ENCODE results near the gene OR4D11.
"Not testable (repeated sequence)": the region's sequence is repeated elsewhere in the genome, so short reads cannot be mapped to it uniquely, and the experiment has no call there.

OR4D11 gene

DNA sequence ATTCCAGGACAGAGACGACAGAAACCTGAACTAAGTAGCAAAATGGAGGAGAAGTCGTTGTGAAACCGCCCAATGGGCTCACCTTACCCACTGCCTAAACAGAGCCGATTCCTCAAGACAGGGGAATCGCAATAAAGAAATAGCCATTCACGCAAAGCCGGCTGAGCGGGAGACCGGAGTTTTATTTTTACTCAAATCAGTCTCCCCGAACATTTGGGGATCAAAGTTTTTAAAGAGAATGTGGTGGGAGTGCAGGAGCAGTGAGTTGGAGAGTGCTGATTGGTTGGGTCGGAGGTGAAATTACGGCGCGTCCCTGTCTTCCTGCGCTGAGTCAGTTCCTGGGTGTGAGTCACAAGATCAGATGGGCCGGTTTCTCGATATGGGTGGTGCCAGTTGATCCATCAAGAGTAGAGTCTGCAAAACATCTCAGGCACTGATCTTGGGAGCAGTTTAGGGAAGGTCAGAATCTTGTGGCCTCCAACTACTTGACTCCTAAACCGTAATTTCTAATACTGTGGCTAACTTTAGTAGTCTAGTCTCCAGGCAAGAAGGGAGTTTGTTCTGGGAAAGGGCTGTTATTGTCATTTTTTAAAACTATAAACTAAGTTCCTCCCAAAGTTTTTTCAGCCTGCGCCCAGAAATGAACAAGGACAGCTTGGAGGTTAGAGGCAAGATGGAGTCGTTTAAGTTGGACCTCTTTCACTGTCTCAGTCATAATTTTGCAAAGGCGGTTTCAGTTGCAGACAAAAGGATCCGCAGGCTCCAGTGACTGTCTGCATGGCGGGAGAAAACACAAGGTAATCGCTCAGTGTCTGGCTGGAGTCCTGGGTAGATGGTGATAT, 42.0 kb downstream of the OR4D11 start:
- Histone ChIP-seq H3K79me1 (replicated peaks; ENCODE audit: low read length, poor library complexity, severe bottlenecking) (no peaks in the 10 kb centered on the region), H4K8ac (ENCODE audit: low read length) (peak overlapping the region; percentile 77), H2BK120ac (ENCODE audit: low read depth, low read length) (peak overlapping the region; percentile 49), H3K4ac (ENCODE audit: low read depth in 1 of 2, low read length in 2 of 2) (peak overlapping the region in 1 of 2 experiments; percentile 35), H3K4me2 (ENCODE audit: low read length, poor library complexity, severe bottlenecking) (no peak overlapping the region), H3K36me3 (ENCODE audit: control insufficient read depth in 1 of 2, insufficient read depth in 2 of 2, low read depth in 1 of 2, low read length in 2 of 2) (no peaks in the 10 kb centered on the region), H3K18ac (ENCODE audit: low read depth in 1 of 2, low read length in 2 of 2) (peak overlapping the region; percentile 43 to 71), H2BK5ac (ENCODE audit: low read depth, low read length, poor library complexity, severe bottlenecking) (no peak overlapping the region), H2AK5ac (ENCODE audit: low read length, severe bottlenecking) (no peak overlapping the region), H3K4me1 (ENCODE audit: control insufficient read depth, insufficient read depth, low read depth, low read length) (peaks cover 4% of the 10 kb centered on the region), H3K27ac (ENCODE audit: low read length, poor library complexity, severe bottlenecking) (peak overlapping the region; percentile 38), H3K27me3 (ENCODE audit: control insufficient read depth in 1 of 2, insufficient read depth in 1 of 2, low read length in 2 of 2) (no peaks in the 10 kb centered on the region), H3K9ac (ENCODE audit: low read length) (no peak overlapping the region), H3K9me3 (ENCODE audit: control insufficient read depth, low read length) (no peaks in the 10 kb centered on the region), H2AFZ (ENCODE audit: low read depth, low read length) (no peak overlapping the region), H2BK15ac (ENCODE audit: low read depth, poor library complexity, severe bottlenecking) (no peak overlapping the region), H2BK12ac (ENCODE audit: low read length in 2 of 2) (no peak overlapping the region), H3K14ac (ENCODE audit: low read length in 2 of 2) (no peak overlapping the region), H3K4me3 (ENCODE audit: insufficient read depth in 1 of 2, low read depth in 1 of 2, low read length in 2 of 2) (no peak overlapping the region), H4K91ac (ENCODE audit: low read length) (peak overlapping the region; percentile 83), H3K23ac (ENCODE audit: low read length in 2 of 2) (no peak overlapping the region)
- WGBS, result 74% methylated on average over 24 of the region's 24 CpGs
- peak; percentile 70 for DNase-seq

DNA sequence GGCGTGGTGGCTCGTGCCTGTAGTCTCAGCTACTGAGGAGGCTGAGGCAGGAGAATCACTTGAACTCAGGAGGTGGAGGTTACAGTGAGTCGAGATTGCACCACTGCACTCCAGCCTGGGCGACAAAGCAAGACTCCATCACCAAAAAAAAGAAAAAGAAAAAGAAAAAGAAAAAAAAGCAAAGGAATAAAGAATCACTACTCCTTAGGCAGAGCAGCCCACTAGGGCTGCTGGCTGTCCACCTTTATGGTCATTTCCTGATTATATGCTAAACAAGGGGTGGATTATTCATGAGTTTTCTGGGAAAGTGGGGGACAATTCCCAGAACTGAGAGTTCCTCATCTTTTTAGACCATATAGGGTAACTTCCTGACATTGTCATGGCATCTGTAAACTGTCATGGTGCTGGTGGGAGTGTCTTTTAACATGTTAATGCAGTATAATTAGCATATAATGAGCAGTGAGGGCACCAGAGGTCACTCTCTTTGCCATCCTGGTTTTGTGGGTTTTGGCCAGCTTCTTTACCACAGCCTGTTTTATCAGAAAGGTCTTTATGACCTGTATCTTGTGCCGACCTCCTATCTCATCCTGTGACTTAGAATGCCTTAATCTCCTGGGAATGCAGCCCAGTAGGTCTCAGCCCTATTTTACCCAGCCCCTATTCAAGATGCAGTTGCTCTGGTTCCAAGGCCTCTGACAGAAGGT, 44.4 kb downstream of the OR4D11 start:
- not testable (repeated sequence) for H3K4me3 ChIP-seq (ENCODE audit: insufficient read depth in 1 of 2, low read depth in 1 of 2, low read length in 2 of 2); H4K91ac ChIP-seq (ENCODE audit: low read length); H3K79me1 ChIP-seq (replicated peaks; ENCODE audit: low read length, poor library complexity, severe bottlenecking); H3K27me3 ChIP-seq (ENCODE audit: control insufficient read depth in 1 of 2, insufficient read depth in 1 of 2, low read length in 2 of 2); H3K4me2 ChIP-seq (ENCODE audit: low read length, poor library complexity, severe bottlenecking); H3K18ac ChIP-seq (ENCODE audit: low read depth in 1 of 2, low read length in 2 of 2); DNase-seq; H2AK5ac ChIP-seq (ENCODE audit: low read length, severe bottlenecking); H2AFZ ChIP-seq (ENCODE audit: low read depth, low read length); H3K27ac ChIP-seq (ENCODE audit: low read length, poor library complexity, severe bottlenecking); H3K36me3 ChIP-seq (ENCODE audit: control insufficient read depth in 1 of 2, insufficient read depth in 2 of 2, low read depth in 1 of 2, low read length in 2 of 2); H2BK5ac ChIP-seq (ENCODE audit: low read depth, low read length, poor library complexity, severe bottlenecking); H2BK12ac ChIP-seq (ENCODE audit: low read length in 2 of 2); H3K9me3 ChIP-seq (ENCODE audit: control insufficient read depth, low read length); H3K23ac ChIP-seq (ENCODE audit: low read length in 2 of 2); H3K9ac ChIP-seq (ENCODE audit: low read length); H3K4me1 ChIP-seq (ENCODE audit: control insufficient read depth, insufficient read depth, low read depth, low read length); H2BK120ac ChIP-seq (ENCODE audit: low read depth, low read length); H3K14ac ChIP-seq (ENCODE audit: low read length in 2 of 2); H3K4ac ChIP-seq (ENCODE audit: low read depth in 1 of 2, low read length in 2 of 2); H4K8ac ChIP-seq (ENCODE audit: low read length); H2BK15ac ChIP-seq (ENCODE audit: low read depth, poor library complexity, severe bottlenecking)
- 83% methylated on average over 2 of the region's 5 CpGs for WGBS

DNA sequence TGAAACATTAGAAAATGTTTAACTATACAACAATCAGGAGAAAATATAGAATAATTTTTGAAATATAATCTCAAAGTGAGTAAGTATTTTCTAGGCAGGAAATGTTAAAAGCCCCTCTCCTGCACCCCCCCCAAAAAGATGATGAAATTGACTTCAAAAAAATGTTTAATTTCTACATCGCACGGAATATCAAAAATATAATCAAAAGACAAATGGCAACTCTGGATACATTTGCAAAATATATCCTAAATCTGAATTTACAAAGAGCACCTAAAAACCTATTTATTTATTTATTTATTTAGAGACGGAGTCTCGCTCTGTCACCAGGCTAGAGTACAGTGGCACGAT, 44.9 kb downstream of the OR4D11 start:
- Histone ChIP-seq H2BK5ac (ENCODE audit: low read depth, low read length, poor library complexity, severe bottlenecking) (no peak overlapping the region), H2BK15ac (ENCODE audit: low read depth, poor library complexity, severe bottlenecking) (no peak overlapping the region), H4K8ac (ENCODE audit: low read length) (no peak overlapping the region), H3K4ac (ENCODE audit: low read depth in 1 of 2, low read length in 2 of 2) (no peak overlapping the region), H4K91ac (ENCODE audit: low read length) (no peak overlapping the region), H3K27me3 (ENCODE audit: control insufficient read depth in 1 of 2, insufficient read depth in 1 of 2, low read length in 2 of 2) (no peaks in the 10 kb centered on the region), H3K9me3 (ENCODE audit: control insufficient read depth, low read length) (no peaks in the 10 kb centered on the region), H3K4me3 (ENCODE audit: insufficient read depth in 1 of 2, low read depth in 1 of 2, low read length in 2 of 2) (no peak overlapping the region), H3K9ac (ENCODE audit: low read length) (no peak overlapping the region), H3K79me1 (replicated peaks; ENCODE audit: low read length, poor library complexity, severe bottlenecking) (no peaks in the 10 kb centered on the region), H2BK12ac (ENCODE audit: low read length in 2 of 2) (no peak overlapping the region), H3K27ac (ENCODE audit: low read length, poor library complexity, severe bottlenecking) (no peak overlapping the region), H3K4me1 (ENCODE audit: control insufficient read depth, insufficient read depth, low read depth, low read length) (peaks cover 4% of the 10 kb centered on the region), H3K23ac (ENCODE audit: low read length in 2 of 2) (no peak overlapping the region), H3K18ac (ENCODE audit: low read depth in 1 of 2, low read length in 2 of 2) (no peak overlapping the region), H3K14ac (ENCODE audit: low read length in 2 of 2) (no peak overlapping the region), H2BK120ac (ENCODE audit: low read depth, low read length) (no peak overlapping the region), H3K36me3 (ENCODE audit: control insufficient read depth in 1 of 2, insufficient read depth in 2 of 2, low read depth in 1 of 2, low read length in 2 of 2) (no peaks in the 10 kb centered on the region), H2AFZ (ENCODE audit: low read depth, low read length) (no peak overlapping the region), H2AK5ac (ENCODE audit: low read length, severe bottlenecking) (no peak overlapping the region), H3K4me2 (ENCODE audit: low read length, poor library complexity, severe bottlenecking) (no peak overlapping the region)
- WGBS, result 93% methylated on average over 5 of the region's 5 CpGs
- no peak for DNase-seq

DNA sequence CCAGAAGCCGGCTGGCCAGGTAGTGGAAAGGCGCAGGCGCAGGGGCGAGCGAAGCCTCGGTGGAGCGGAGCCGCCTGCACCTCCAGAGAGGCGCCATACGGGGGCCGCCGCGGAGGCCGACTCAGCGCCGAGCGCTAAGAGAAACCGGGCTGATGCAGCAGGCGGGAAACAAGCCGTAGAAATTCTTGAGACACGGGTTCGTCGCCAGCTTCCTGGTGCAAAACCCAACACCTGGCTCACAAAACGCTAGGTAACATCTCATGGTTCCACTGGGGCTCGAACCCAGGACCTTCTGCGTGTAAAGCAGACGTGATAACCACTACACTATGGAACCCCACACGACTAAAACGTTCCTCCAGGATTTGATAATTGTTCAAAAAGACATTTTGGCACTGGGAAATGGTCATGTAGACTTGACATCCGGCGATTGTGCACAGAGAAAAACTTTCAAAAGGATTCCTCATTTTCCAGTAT, 47.0 kb downstream of the OR4D11 start:
- peak overlapping the region; percentile 96 for H3K27ac ChIP-seq (ENCODE audit: low read length, poor library complexity, severe bottlenecking)
- H4K8ac ChIP-seq (ENCODE audit: low read length), result peak overlapping the region; percentile 78
- no peak overlapping the region for H3K23ac ChIP-seq (ENCODE audit: low read length in 2 of 2)
- H3K4me2 ChIP-seq (ENCODE audit: low read length, poor library complexity, severe bottlenecking), result peak overlapping the region; percentile 92
- H3K36me3 ChIP-seq (ENCODE audit: control insufficient read depth in 1 of 2, insufficient read depth in 2 of 2, low read depth in 1 of 2, low read length in 2 of 2), result no peaks in the 10 kb centered on the region
- no peak overlapping the region for H2BK120ac ChIP-seq (ENCODE audit: low read depth, low read length)
- H3K4ac ChIP-seq (ENCODE audit: low read depth in 1 of 2, low read length in 2 of 2), result peak overlapping the region in 1 of 2 experiments; percentile 84
- peak overlapping the region; percentile 35 to 89 for H3K4me3 ChIP-seq (ENCODE audit: insufficient read depth in 1 of 2, low read depth in 1 of 2, low read length in 2 of 2)
- peak; percentile 96 for DNase-seq
- no peak overlapping the region for H2BK5ac ChIP-seq (ENCODE audit: low read depth, low read length, poor library complexity, severe bottlenecking)
- peak overlapping the region; percentile 46 for H2BK15ac ChIP-seq (ENCODE audit: low read depth, poor library complexity, severe bottlenecking)
- no peak overlapping the region for H4K91ac ChIP-seq (ENCODE audit: low read length)
- no peak overlapping the region for H2BK12ac ChIP-seq (ENCODE audit: low read length in 2 of 2)
- H3K18ac ChIP-seq (ENCODE audit: low read depth in 1 of 2, low read length in 2 of 2), result peak overlapping the region; percentile 35 to 55
- H2AK5ac ChIP-seq (ENCODE audit: low read length, severe bottlenecking), result no peak overlapping the region
- under 1% methylated on average over 31 of the region's 31 CpGs for WGBS
- peak overlapping the region; percentile 97 for H3K9ac ChIP-seq (ENCODE audit: low read length)
- H3K79me1 ChIP-seq (replicated peaks; ENCODE audit: low read length, poor library complexity, severe bottlenecking), result no peaks in the 10 kb centered on the region
- no peak overlapping the region for H2AFZ ChIP-seq (ENCODE audit: low read depth, low read length)
- H3K27me3 ChIP-seq (ENCODE audit: control insufficient read depth in 1 of 2, insufficient read depth in 1 of 2, low read length in 2 of 2), result no peaks in the 10 kb centered on the region
- H3K9me3 ChIP-seq (ENCODE audit: control insufficient read depth, low read length), result no peaks in the 10 kb centered on the region
- H3K4me1 ChIP-seq (ENCODE audit: control insufficient read depth, insufficient read depth, low read depth, low read length), result peaks cover 2% of the 10 kb centered on the region
- H3K14ac ChIP-seq (ENCODE audit: low read length in 2 of 2), result no peak overlapping the region

All from mesenchymal stem cell (in vitro differentiated cells and primary cell).